CD4-positive, alpha-beta T cell treated with Interleukin-12 subunit alpha and Interleukin-12 subunit beta, for 1 hour (primary cell): ENCODE measurements around the gene IQSEC3.

Experiments used
- DNase-seq: peaks from one replicate; pipeline ENCODE4 v3.0.0-alpha.2; 2020

The IQSEC3 gene

DNA sequence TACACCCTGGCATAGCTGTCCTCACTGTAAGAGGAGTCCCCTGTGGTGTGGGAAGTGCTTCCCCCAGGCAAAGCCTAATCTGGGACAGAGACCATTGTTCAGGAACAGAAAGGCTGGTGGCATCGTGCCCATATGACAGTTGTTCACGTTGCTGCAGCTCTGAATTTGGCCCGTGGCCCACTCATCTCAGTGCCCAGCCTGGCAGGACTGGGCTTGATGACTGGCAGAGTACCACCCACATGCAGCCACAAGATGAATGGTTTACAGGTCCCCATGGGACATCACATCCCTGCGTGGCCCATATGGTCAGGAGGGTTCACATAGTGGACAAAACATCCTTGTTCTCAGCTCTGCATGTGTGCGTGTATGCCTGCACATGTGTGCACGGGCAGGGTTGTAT lies 17.5 kb downstream of the IQSEC3 start:
- DNase-seq, result no peak

DNA sequence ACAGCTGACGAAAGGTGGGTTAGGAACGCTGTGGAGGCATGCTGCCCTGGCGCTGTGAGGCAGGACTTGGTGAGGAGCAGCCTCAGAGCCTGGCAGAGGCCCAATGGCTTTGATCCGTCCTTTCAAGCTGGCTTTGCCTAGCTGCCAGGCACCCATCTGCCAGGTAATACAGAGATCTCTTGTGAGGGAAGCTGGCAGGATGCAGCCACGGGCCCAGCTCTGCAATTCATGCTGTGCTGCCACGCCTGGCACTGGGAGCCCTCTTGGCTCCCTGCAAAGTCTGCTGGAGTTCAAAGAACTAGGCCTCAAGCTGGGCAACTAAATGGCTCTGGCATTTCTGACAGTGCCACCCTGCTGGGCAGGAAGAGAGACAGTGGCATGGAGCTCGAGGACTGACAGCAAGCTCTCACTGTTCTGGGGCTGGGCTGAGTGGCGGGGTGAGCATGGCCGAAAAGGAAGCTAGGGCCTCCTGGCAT lies 18.7 kb downstream of the IQSEC3 start:
- no peak for DNase-seq

DNA sequence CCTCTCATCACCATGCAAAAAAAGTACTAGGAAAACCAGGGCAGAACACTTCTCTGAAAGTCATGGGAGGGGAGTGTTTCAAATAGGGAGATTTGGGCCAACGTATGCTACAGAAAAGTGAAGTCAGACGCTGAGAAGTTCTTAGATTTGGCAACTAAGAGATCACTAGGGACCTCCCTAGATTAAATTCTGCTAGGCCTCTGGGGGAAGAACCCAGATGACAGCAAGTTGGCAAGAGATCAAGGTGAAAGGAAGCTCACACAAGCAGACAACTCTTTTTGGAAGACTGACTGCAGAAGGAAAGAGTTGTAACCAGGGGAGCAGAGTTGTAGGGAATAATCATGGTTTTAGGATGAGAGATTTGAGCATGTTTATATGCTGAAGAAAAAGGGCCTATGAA lies 20.7 kb downstream of the IQSEC3 start:
- DNase-seq, result no peak

DNA sequence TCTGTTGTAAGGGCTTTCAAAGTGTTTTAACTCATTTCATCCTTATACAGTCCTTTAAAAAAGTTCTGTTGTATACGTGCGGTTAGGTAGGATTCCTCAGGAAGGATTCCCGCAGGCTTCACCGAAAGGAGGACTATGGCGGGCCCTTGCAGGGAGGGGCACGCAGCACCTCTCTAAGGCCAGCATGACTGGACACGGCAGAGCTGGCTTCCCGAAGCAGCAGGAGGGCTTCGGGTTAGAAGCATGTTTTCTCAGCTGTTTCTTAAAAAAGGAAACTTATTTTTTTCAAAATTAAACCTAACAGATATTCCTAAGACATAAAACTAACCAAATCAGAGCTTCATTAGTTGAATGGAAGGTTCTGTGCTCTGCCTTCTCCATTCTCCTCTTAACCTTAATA lies 21.3 kb downstream of the IQSEC3 start:
- DNase-seq, result no peak

DNA sequence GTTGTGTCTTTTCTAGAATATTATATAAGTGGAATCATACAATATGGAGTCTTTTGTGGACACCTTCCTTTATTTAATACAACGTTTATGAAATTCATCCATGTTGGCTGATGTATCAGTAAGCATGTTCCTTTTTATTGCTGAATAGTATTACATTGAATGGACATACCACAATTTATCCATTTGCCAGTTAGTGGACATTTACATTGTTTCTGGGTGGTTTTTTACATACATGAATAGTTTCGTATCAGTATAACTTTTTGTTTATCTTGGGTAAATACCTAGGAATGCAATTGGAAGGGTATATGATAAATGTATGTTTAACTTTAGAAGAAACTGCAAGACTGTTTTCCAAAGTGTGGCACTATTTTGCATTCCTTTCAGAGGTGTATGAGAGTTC lies 23.1 kb downstream of the IQSEC3 start:
- no peak for DNase-seq

DNA sequence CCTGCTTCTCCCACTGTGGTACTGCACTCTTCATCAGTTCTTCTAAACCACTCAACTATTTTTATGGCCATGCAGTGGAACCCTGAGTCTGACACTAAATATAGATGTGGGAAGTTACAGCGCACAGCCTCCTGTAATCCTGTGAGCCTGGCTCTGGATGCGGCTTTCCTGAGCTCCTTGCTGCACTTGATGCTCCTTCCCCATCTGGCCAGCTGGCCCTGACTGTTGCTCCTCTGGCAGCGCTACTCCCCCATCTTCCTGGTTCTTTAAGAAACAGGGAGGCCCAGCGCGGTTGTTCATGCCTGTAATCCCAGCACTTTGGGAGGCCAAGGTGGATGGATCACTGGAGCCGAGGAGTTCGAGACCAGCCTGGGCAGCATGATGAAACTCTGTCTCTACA lies 24.6 kb downstream of the IQSEC3 start:
- DNase-seq, result no peak

DNA sequence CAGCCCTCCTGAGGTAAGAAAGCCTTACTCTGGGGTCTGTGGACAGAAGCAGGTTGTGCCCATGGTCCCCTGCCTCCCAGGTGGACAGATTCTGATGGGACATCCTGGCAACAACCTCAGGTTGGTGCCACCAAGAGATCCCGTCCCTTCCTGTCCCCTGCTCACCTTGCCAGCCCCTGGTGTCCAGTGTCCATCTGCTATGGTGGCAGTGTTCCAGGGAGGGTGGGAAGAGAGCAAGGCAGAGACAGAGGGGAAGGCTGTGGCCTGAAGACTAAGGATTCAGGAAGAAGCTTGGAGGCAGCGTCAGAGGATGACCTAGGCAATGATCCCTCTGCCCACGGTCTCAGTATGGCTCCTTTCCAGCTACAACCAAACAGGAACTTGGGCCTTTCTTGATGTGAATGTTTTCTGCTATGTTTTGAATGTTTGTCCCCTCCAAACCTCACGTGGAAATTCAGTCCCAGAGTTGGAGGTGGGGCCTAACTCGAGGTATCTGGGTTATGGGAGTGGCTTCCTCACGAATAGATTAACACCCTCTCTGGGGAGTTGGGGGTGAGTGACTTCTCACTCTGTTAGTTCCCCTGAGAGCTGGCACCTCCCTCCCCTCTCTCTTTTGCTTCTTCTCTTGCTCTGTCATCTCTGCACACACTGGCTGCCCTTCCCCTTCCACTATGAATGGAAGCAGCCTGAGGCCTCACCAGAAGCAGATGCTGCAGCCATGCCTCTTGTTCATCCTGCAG lies 26.9 kb downstream of the IQSEC3 start:
- DNase-seq, result no peak

DNA sequence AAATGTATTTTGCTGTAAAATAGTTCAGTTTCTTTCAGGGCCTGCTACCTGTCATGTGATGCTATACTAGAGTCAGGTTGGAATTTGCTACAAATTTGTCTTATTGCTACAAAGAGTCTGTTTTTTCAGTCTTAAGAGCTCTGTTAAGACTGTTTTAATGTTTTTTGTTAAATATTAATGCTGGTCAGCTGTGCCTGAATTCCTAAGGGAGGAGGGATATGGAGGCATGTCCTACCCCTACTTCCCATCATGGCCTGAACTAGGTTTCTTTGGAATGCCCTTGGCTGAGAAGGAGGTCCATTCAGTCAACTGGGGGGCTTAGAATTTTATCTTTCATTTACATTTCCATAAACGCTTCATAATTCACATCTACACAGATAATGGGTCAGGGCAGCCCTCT lies 30.0 kb downstream of the IQSEC3 start:
- no peak for DNase-seq

DNA sequence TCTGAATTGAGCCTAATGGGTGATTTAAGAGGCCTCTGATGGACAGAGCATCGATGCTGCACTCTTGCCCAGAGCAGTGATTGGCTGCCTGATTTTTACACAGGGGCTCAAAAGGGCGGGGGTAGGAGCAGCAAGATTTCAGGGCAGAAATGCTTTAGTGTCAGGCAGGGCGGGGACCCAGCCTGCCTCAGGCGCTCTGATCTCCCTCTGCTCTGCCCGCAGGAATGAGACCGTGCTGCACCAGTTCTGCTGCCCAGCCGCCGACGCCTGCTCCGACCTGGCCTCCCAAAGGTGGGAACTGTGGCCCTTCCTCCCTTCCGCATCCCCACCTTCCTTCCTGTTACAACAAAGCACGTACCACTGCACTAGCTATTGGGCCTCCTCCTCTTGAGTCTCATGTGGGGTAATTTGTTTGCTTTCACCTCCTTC lies 32.4 kb downstream of the IQSEC3 start:
- no peak for DNase-seq

DNA sequence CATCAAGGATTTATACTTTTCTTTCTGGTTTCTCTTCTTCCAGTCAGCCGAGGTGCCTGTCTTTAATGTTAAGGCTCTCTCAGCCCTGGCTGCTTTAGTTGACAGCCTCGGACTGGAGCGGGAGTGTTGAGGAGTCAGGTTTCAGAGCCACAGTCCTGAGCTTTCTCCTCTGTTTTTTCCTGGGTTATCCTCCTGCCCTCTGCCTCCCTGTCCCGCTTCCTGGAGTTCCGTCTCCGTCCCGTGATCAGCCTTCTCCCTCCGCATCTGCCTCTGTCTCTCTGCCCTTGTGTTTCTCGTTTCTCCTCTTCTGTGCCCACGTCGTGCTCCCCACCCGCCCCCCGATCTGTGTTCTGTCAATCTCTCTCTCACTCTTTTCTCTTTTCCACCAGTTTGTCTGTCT lies 33.0 kb downstream of the IQSEC3 start:
- DNase-seq, result no peak

DNA sequence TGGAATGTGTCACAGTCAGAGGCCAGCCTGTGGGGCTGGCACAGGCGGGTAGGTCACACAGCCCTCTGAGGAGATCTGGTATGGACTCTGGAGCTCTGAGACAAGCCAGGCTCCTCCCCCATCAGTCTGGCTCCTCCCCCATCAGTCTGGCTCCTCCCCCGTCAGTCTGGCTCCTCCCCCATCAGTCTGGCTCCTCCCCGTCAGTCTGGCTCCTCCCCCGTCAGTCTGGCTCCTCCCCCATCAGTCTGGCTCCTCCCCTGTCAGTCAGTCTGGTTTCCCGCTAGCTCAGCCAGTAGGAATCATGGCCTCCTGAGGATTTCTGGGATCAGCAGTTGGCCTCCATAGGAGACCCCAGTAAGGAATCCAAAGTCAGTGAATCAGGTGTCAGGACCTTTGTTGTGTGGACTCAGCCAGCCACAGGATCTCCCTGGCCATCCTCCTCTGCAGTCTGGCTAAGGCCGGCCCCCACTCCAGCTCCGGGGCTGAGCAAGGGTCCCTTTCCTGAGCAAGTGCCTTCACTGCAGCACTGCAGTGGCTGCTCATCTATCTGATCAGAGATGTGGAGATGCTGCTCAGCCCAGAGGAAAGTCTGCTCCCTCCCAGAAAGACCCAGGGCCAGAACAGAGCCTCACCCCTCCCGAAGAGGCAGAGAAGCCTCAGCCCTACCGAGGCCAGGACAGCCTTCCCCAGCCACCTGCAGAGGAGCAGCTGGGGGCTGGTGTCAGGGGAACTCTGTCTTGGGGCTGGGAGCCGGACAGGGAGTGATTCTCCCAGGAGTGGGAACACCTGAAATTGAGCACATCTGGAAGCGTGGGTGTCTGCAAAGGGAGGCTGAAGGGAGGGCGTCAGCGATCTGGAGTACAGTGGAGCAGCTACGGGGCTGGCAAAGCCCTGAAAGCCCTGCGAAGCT lies 35.7 kb downstream of the IQSEC3 start:
- DNase-seq, result no peak

DNA sequence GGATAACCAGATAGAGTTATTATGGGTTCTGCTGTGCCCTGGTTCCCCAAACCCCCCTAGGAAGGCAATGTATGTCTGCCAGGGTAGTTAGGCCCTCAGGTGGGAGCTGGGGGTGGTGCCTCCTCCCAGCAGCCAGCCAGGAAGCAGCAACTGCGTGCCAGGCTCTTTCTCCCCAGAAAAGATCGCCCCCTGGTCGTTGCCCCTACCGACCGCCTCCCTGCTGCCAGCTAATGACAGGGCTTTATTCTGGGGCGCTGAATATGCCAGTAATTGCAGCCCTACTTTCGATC lies 36.3 kb downstream of the IQSEC3 start:
- DNase-seq, result no peak

DNA sequence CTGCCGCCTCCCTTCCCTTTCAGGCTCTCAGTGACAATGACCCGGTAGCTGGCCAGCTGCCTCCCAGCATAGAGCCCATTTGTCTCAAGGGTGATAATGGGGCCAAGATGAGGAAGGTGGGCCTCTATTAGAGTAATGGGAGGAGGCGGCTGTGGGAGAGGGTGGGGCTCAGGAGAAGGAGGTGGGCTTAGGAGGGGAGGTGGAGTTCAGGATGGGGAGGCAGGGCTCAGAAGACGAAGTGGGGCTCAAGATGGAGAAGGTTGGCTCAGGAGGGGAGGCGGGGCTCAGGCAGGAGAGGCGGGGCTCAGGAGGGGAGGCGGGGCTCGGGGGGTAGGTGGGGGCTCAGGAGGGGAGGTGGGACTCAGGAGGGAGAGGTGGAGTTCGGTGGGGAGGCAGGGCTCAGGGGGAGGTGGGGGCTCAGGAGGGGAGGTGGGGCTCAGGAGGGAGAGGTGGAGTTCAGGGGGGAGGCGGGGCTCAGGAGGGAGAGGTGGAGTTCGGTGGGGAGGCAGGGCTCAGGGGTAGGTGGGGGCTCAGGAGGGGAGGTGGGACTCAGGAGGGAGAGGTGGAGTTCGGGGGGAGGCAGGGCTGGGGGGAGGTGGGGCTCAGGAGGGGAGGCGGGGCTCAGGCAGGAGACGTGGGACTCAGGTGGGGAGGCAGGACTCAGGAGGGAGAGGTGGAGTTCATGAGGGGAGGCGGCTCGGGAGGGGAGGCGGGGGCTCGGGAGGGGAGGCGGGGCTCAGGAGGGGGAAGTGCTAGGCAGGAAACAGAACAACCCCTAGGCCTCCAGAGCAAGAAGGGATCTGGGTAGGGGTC lies 36.8 kb downstream of the IQSEC3 start:
- DNase-seq, result no peak

DNA sequence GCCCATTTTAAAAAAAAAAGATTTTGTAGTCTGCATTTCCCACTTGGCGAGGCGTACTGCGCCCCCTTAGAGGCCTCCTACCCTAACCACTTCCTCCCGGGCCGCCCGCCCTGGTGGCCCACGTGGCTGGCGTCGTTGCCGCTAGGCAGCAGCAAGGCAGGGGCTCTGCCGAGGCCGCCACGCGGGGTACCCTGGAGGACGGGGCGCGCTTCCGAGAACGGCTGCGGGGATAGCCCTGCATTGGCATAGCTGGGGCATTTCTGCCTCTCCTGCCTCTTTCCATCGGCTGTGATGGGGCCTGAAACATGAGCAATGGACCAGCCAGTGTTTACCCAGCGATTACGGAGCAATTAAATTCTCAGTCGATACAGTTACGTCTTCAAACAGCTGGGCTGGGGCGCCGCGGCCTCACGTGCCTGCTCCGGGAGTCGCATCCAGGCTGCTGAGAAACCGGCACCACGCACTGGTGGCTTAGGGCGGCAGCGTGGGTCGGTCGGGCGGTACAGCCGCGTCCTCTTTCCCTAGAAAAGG lies 38.0 kb downstream of the IQSEC3 start:
- DNase-seq, result peak; percentile 46

DNA sequence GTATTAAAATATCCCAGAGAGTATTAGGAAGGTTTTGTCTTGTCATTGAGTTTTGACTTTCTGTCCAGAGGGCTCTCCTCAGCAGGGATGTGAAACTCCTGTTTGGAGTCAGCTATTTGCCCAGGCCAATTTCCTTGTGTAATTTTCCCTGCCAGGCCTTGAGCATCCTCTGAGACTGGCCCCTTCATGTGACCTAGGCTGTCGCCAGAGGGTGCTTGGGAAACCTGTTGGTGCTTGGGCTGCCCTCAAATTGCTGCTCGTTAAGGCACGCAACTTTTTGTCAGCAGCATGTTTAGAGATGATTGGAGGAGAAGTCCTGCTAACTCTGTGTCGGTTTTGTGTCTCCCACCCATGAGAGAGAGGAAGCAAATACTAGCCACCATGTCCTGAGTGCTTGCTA lies 39.1 kb downstream of the IQSEC3 start:
- no peak for DNase-seq

DNA sequence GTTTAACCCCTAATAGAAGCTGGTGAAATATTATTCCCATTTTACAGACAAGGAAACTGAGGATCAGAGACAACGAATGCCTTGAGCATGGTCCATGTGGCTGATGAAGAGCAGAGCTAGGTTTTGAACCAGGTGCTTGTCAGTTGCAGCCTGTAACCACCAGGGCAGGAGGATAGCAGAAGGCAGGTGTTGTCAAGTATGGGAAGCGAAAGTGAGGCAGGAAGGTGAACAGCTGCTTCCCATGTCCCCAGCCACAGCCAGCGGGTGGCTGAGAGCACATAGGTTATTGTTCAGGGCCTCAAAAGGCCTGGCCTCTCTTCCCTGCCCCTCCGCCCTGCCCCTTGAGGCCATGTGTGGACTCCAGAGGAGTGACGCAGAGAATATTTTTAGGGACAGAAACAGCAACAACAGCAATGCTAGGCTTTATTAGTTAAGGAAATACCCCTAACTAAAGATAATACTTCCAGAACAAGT lies 39.6 kb downstream of the IQSEC3 start:
- DNase-seq, result no peak

DNA sequence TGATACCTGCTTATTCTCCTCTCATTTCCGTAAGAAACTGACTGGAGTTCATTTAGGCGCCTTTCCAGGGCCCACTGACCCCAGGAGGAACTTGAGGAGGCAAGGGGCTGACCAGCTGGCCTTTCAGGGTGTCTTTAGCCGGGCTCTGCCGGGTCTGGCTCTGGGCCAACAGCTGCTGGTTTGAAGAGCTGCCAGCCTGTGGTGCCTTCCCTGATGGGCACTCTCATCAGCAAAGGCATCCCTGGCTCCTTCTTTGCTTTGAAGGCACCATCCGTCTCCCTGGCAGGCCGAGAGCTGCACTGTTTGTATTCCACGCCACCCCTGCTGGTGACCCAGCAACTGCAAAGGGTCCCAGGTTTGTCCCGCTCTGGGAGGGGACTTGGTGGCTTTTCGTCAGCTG lies 42.0 kb downstream of the IQSEC3 start:
- no peak for DNase-seq

DNA sequence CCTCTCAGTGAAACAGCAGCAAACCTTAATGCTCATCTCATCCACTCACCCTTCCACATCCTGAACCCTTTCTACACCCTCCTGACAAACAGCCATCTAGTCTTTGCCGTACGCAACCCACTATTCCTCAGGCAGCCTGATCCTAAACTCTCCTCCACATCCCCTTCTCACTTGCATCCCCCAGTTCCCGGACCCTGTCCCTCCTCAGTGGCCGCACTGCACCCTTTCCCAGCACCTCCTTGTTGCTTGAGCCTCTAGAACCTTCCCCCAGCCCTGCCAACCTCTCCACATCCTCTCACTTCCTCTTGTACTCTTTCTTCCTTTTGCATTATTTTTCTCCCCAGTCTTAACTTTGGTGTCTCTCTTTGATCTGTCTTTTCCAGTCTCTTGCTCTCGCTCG lies 42.9 kb downstream of the IQSEC3 start:
- no peak for DNase-seq

DNA sequence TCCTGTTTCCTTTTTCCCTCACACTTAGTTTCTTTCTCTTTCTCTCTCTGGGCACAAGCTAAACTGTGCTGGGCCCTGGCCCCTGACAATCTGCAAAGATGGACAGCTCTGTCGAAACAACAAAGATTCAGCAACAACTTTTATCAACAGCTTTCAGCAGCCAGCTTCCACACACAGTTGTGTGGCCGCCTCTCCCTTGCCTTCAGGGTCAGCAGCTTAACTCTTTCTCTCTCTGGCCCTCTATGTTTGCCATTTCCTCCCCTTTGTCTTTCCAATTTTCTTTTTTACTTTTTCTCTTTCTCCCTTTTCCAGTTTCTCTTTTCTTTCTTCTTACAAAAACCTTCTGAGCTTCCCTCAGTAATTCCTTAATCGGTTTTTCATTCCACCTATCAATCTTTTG lies 43.3 kb downstream of the IQSEC3 start:
- DNase-seq, result no peak

DNA sequence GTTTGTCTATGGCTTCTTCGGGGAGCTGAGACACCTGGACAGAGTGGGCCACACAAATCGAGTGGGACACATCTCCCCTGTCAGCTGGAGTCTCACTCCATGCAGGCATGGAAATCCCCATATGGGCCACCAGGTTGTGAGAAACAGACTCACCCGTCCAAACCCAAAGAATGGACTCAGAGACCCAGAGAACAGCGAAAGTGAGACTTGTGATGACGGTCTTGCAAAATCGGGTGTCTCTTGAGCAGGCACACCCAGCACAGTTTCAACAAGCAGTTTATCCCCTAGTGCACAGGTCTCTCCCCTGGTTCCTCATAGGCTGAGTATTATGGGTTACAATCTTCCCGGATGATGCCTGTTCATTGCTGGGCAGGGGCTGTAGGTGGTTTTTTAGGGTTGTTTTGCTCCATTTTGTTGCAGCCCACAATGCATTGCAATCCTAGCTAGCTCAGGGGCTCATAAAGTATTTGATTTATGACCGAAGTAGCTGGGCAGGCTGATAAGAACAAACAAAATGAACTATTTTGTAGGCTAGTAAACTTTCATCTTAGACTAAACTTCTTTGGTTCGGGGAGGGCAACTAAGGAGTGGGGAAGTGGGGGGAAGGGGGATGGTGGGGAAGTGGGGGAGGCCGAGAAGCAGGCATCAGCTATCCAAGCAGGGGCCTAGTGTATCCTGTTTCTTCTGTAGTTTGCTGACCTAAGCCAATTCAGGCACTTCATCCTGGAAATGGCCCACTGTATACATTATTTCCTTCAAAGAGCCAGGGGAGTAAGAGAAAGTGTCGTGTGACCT lies 45.3 kb downstream of the IQSEC3 start:
- peak; percentile 12 for DNase-seq

DNA sequence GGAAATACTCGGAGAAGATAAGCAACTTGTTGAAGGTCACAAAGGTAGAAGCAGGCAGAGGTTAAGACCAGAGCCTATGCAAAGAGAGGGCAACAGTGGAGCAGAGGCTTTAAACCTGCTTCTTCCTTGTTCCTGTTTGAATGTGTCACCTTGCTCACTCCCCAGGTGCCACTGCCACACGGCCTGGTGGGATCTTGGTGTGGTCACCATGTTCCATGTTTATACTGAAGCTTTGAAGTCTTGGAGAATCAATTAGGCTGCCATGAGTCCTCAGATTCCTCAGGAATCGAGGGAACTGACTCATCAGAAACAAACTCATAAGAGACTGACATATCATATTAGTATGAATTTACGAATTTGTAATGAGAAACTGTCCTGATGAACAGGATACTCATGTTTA lies 46.8 kb downstream of the IQSEC3 start:
- DNase-seq, result no peak

DNA sequence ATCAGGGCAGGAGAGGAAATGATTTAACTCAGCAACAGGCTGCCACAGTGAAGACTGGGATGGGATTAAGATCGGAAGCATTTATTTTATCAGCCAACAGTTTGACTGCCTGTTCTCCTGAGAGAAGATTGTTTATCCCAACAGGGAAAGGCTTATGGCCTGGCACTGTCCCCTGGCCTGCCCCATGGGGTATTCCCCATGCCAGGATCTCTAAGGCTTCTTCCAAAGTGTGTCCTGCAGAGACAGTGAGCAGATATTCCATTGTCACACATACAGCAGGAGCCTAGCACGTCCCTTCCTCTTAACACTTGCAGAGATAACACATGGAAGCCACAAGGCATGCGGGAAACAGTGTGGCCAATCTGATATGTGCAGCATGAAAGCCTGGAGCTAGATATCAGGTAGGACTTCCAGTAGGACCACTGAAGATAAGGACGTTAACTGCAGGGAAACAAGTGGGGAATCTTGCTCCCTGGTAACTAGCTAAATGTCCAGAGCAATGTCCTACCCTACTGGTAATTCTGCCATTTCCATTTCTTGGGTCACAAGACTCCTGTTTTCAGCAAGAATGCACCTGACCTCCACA lies 48.2 kb downstream of the IQSEC3 start:
- no peak for DNase-seq
